GM12878 (cell line): ENCODE results near the gene TTC17. TPM values are rescaled to one million over a fixed set of nuclear protein-coding genes. Genes with fewer than 3 reads are reported as not detected.

Source experiments
- ATAC-seq: fragments of 200-7000 bp; cut with Tn5 transposase; 3 replicates; pipeline ENCODE4 v1.9.1; 2020; ENCODE audit warnings: mild to moderate bottlenecking, moderate library complexity
- BruUV-seq: library from RNA; stranded (reverse); fragments of 400-500 nt; replicated peaks from 2 replicates; lab custom pipeline; 2021; lab: Mats Ljungman, UMichigan
- CTCF ChIA-PET: fragments of 300-600 bp; sonication (Branson Sonifier 250); formaldehyde crosslinking; extraction: SDS; loops from one replicate; lab custom pipeline; 2021; ENCODE audit warnings: inconsistent platforms; lab: Yijun Ruan, JAX
- POLR2A ChIA-PET: fragments of 350-600 bp; formaldehyde crosslinking; extraction: SDS; loops from one replicate; lab custom pipeline; 2021; ENCODE audit warnings: inconsistent platforms; lab: Charles Lee
- RAD21 ChIA-PET: fragments of 300-600 bp; sonication (Branson Sonifier 250); formaldehyde crosslinking; loops from one replicate; lab custom pipeline; 2023; ENCODE audit warnings: antibody characterized with exemption; ENCODE audit not compliant: unreplicated experiment; lab: Charles Lee
- SMC1A ChIA-PET: fragments of 300-600 bp; sonication (Branson Sonifier 250); formaldehyde crosslinking; loops from one replicate; lab custom pipeline; 2023; ENCODE audit not compliant: unreplicated experiment, uncharacterized antibody; lab: Charles Lee
- DNase-seq: peaks from one replicate; pipeline ENCODE4 v3.0.0-alpha.2; 2011; ENCODE audit warnings: low read depth, low spot score
- FAIRE-seq: peaks from 3 replicates; lab custom pipeline; 2011; peaks lifted over from hg19 to GRCh38; lab: Jason Lieb, UNC
- H2AFZ ChIP-seq: 2 replicates; pipeline ENCODE4 v1.6.0; 2011; ENCODE audit warnings: low read depth, low read length, control low read depth; ENCODE audit not compliant: control insufficient read depth
- H3K27ac ChIP-seq: 2 replicates; pipeline ENCODE4 v1.5.1; 2011; ENCODE audit warnings: control low read depth; ENCODE audit not compliant: control insufficient read depth, insufficient read depth
- H3K27me3 ChIP-seq, 2 experiments: replicated peaks in 1 of 2; 2 replicates each; pipeline versions ENCODE4 v1.6.0 to v1.6.1; 2011; ENCODE audit warnings: low read length in 1 of 2; ENCODE audit not compliant: control insufficient read depth in 2 of 2, insufficient read depth in 2 of 2
- H3K36me3 ChIP-seq, 2 experiments: 2 replicates each; pipeline ENCODE4 v1.5.1; 2011; ENCODE audit warnings: low read length in 1 of 2; ENCODE audit not compliant: control insufficient read depth in 2 of 2, insufficient read depth in 2 of 2
- H3K4me1 ChIP-seq: 2 replicates; pipeline ENCODE4 v1.6.1; 2011; ENCODE audit warnings: mild to moderate bottlenecking, low read length, moderate library complexity, mixed read lengths; ENCODE audit not compliant: control insufficient read depth, insufficient read depth
- H3K4me2 ChIP-seq: 2 replicates; pipeline ENCODE4 v1.6.0; 2011; ENCODE audit warnings: control low read depth; ENCODE audit not compliant: control insufficient read depth, insufficient read depth
- H3K4me3 ChIP-seq: fragments of 200-600 bp; sonication (generic); 2 replicates; pipeline ENCODE4 v1.5.1; 2016
- H3K79me2 ChIP-seq: 2 replicates; pipeline ENCODE4 v1.6.0; 2011; ENCODE audit warnings: low read length; ENCODE audit not compliant: control insufficient read depth, insufficient read depth
- H3K9ac ChIP-seq: 2 replicates; pipeline ENCODE4 v1.8.0; 2011; ENCODE audit warnings: low read length, control low read depth, mixed read lengths; ENCODE audit not compliant: control insufficient read depth, insufficient read depth
- H3K9me3 ChIP-seq: replicated peaks from 3 replicates; pipeline ENCODE4 v1.5.1; 2011; ENCODE audit warnings: mild to moderate bottlenecking, low read length; ENCODE audit not compliant: control insufficient read depth, insufficient read depth
- H4K20me1 ChIP-seq: 2 replicates; pipeline ENCODE4 v1.6.0; 2011; ENCODE audit not compliant: control insufficient read depth, insufficient read depth
- CBFB ChIP-seq: IDR thresholded peaks from 2 replicates; pipeline ENCODE4 v1.6.1; 2016; ENCODE audit warnings: antibody characterized with exemption, low read depth
- ETV6 ChIP-seq, 2 experiments: fragments of 450-650 bp in 1 of 2; IDR thresholded peaks in 1 of 2; conservative IDR thresholded peaks in 1 of 2; 2 replicates each; pipeline ENCODE4 v1.6.1; 2014; ENCODE audit warnings: antibody characterized with exemption in 1 of 2, borderline replicate concordance in 1 of 2, low read depth in 1 of 2, mild to moderate bottlenecking in 1 of 2, moderate library complexity in 1 of 2
- HDAC2 ChIP-seq: fragments of 200-600 bp; sonication (generic); IDR thresholded peaks from 2 replicates; pipeline ENCODE4 v1.6.1; 2017
- HDGF ChIP-seq: fragments of 450-650 bp; IDR thresholded peaks from 2 replicates; pipeline ENCODE4 v1.6.1; 2016; ENCODE audit warnings: antibody characterized with exemption
- IRF4 ChIP-seq: IDR thresholded peaks from 2 replicates; pipeline ENCODE4 v1.6.1; 2011; ENCODE audit warnings: low read depth, low read length
- KDM1A ChIP-seq: fragments of 200-600 bp; sonication (generic); IDR thresholded peaks from 2 replicates; pipeline ENCODE4 v1.6.1; 2016; ENCODE audit warnings: borderline replicate concordance
- MTA2 ChIP-seq: fragments of 450-650 bp; IDR thresholded peaks from 2 replicates; pipeline ENCODE4 v1.6.1; 2016; ENCODE audit warnings: low read depth, mild to moderate bottlenecking, moderate library complexity
- NR2F1 ChIP-seq: fragments of 450-650 bp; conservative IDR thresholded peaks from 2 replicates; pipeline ENCODE4 v1.6.1; 2017; ENCODE audit warnings: mild to moderate bottlenecking
- PAX5 ChIP-seq: IDR thresholded peaks from 2 replicates; pipeline ENCODE4 v1.6.1; 2011; ENCODE audit warnings: low read depth, low read length, borderline replicate concordance
- POLR2AphosphoS2 ChIP-seq: IDR thresholded peaks from 2 replicates; pipeline ENCODE4 v1.6.1; 2011; ENCODE audit warnings: low read depth, mild to moderate bottlenecking, low read length, improper control_type of control experiment, moderate library complexity
- RFX5 ChIP-seq: IDR thresholded peaks from 2 replicates; pipeline ENCODE4 v1.6.1; 2011; ENCODE audit warnings: low read depth, low read length, improper control_type of control experiment
- RUNX3 ChIP-seq: IDR thresholded peaks from 2 replicates; pipeline ENCODE4 v1.6.1; 2012; ENCODE audit warnings: low read length, inconsistent platforms
- SREBF2 ChIP-seq: IDR thresholded peaks from 2 replicates; pipeline ENCODE4 v1.6.1; 2012; ENCODE audit warnings: mild to moderate bottlenecking, low read length
- SUZ12 ChIP-seq: fragments of 200-600 bp; sonication (generic); IDR thresholded peaks from one replicate; pipeline ENCODE4 v1.6.1; 2018; ENCODE audit warnings: antibody characterized with exemption, mild to moderate bottlenecking; ENCODE audit not compliant: unreplicated experiment
- TCF7 ChIP-seq: IDR thresholded peaks from 2 replicates; pipeline ENCODE4 v1.6.1; 2014; ENCODE audit warnings: antibody characterized with exemption, borderline replicate concordance
- WGBS: methylation state at CpG from one replicate; pipeline ENCODE4 v1.1.6; 2016; ENCODE audit warnings: low lambda C conversion rate; ENCODE audit not compliant: insufficient replicate concordance, insufficient coverage; ENCODE audit errors: missing lambda C conversion rate; 5-methylcytosine and 5-hydroxymethylcytosine counted together
- in situ Hi-C: fragments of 300-500 bp; cut with MboI; formaldehyde crosslinking; loops from 9 replicates; pipeline ENCODE4 v1.14.3; 2018; ENCODE audit warnings: mixed read lengths
- intact Hi-C: fragments of 100-400 bp; cut with micrococcal nuclease; formaldehyde crosslinking; loops from one replicate; pipeline ENCODE4 v1.14.2; 2022; ENCODE audit not compliant: unreplicated experiment
- polyA plus RNA-seq, 11 experiments: library from polyadenylated mRNA; depleted of rRNA in 4 of 11; unstranded in 6 of 11; stranded (reverse) in 5 of 11; fragments of >200 nt; fragmentation: Nextera tagmentation in 4 of 11; fragmentation: Illumina TruSeq in 1 of 11; extraction: Ambion mirVana in 4 of 11; extraction: Trizol in 1 of 11; gene quantifications; 1 replicate in 1 of 11; 2 replicates in 10 of 11; pipeline versions ENCODE4 v1.2.1 to v1.2.3, GENCODE V29; 2011 to 2016; ENCODE audit warnings: inconsistent platforms in 2 of 11, missing spikeins in 2 of 11, low read depth in 1 of 11
- total RNA-seq, 4 experiments: library from RNA; depleted of rRNA in 3 of 4; stranded (reverse); fragments of >200 nt in 3 of 4; fragmentation: Illumina TruSeq in 1 of 4; extraction: Trizol in 1 of 4; gene quantifications; 2 replicates each; pipeline versions ENCODE4 v1.2.1 to v1.2.3, GENCODE V29; 2013 to 2021
- TF ChIP-seq, protein P1 (sequence below): IDR thresholded peaks from 2 replicates; pipeline ENCODE4 v1.6.1; 2012; ENCODE audit warnings: improper control_type of control experiment, low read depth, low read length; ENCODE audit not compliant: insufficient replicate concordance
- TF ChIP-seq, protein P2 (sequence below): fragments of 450-650 bp; formaldehyde crosslinking; IDR thresholded peaks from 2 replicates; pipeline ENCODE4 v1.4.0; 2020; ENCODE audit warnings: mild to moderate bottlenecking, moderate library complexity

The TTC17 gene
- total and polyA plus RNA-seq, 10 of the 15 experiments (the other 5 are each of a cell fraction or from before 2014, with no cell fraction given): 15.9 to 116 (median 41.5) TPM

DNA sequence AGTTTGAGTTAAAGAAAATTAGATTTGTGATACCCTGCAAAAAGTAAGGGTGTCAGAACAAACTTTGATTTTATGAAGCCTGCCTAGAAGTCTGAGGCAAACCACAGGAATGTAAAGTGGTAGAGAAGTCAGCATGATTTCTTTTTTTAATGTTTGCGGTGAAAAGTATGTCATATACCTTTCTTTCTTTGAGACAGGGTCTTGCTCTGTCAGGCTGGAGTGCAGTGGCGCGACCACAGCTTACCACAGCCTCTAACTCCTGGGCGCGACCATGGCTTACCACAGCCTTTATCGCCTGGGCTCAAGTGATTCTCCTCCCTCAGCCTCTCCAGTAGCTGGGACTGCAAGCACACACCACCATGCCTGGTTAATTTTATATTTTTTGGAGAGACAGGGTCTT lies 42.3 kb upstream of the TTC17 start:
- Histone ChIP-seq H3K36me3 (peaks cover 1 to 8% of the 10 kb centered on the region in 2 experiments; a peak in 3 of 4 replicates), H3K9ac (no peak overlapping the region), H3K79me2 (peaks cover 69% of the 10 kb centered on the region), H3K4me1 (peaks cover 8% of the 10 kb centered on the region), H2AFZ (no peak overlapping the region), H3K4me3 (peak overlapping the region; percentile 11; the same call in 1 of the 2 replicates), H3K4me2 (peak overlapping the region; percentile 55), H3K27me3 (no peaks in the 10 kb centered on the region), H3K9me3 (no peaks in the 10 kb centered on the region), H4K20me1 (peaks cover 3% of the 10 kb centered on the region; the same call in 1 of the 2 replicates), H3K27ac (no peak overlapping the region; the same call in 1 of the 2 replicates)
- in situ Hi-C loops (no loop called here), intact Hi-C loops (no loop called here)
- DNase-seq: no peak
- ChIA-PET CTCF (interaction anchor here (1.0 to 1.3 kb wide), 4 partner anchors 9 to 42 kb away, joined by 3 to 4 read pairs (median 3); partner anchors contain the start of gene TTC17), SMC1A (interaction anchor here (0.6 to 1.3 kb wide), 3 partner anchors 23 to 103 kb away, joined by 3 read pairs; partner anchors contain the start of gene TTC17), POLR2A (interaction anchor here (1.2 kb wide), 1 partner anchor 42 kb away, joined by 3 read pairs; the partner anchor contains the start of gene TTC17), RAD21 (no interaction called here)
- peak; percentile 11 for ATAC-seq
- WGBS: 83% methylated on average over 6 of the region's 6 CpGs
- no TSS peak for BruUV-seq
- no peak for FAIRE-seq
- TF ChIP-seq, protein P1, sequence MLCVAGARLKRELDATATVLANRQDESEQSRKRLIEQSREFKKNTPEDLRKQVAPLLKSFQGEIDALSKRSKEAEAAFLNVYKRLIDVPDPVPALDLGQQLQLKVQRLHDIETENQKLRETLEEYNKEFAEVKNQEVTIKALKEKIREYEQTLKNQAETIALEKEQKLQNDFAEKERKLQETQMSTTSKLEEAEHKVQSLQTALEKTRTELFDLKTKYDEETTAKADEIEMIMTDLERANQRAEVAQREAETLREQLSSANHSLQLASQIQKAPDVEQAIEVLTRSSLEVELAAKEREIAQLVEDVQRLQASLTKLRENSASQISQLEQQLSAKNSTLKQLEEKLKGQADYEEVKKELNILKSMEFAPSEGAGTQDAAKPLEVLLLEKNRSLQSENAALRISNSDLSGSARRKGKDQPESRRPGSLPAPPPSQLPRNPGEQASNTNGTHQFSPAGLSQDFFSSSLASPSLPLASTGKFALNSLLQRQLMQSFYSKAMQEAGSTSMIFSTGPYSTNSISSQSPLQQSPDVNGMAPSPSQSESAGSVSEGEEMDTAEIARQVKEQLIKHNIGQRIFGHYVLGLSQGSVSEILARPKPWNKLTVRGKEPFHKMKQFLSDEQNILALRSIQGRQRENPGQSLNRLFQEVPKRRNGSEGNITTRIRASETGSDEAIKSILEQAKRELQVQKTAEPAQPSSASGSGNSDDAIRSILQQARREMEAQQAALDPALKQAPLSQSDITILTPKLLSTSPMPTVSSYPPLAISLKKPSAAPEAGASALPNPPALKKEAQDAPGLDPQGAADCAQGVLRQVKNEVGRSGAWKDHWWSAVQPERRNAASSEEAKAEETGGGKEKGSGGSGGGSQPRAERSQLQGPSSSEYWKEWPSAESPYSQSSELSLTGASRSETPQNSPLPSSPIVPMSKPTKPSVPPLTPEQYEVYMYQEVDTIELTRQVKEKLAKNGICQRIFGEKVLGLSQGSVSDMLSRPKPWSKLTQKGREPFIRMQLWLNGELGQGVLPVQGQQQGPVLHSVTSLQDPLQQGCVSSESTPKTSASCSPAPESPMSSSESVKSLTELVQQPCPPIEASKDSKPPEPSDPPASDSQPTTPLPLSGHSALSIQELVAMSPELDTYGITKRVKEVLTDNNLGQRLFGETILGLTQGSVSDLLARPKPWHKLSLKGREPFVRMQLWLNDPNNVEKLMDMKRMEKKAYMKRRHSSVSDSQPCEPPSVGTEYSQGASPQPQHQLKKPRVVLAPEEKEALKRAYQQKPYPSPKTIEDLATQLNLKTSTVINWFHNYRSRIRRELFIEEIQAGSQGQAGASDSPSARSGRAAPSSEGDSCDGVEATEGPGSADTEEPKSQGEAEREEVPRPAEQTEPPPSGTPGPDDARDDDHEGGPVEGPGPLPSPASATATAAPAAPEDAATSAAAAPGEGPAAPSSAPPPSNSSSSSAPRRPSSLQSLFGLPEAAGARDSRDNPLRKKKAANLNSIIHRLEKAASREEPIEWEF: no peak
- peak; percentile 54; the same call in 1 of the 2 replicates for TF ChIP-seq PAX5
- 0 out of 2 replicates have a peak, but pooled peaks have one; percentile 46 for TF ChIP-seq CBFB
- TF ChIP-seq HDGF: no peak
- peak; percentile 94 for TF ChIP-seq RUNX3
- TF ChIP-seq, protein P2, sequence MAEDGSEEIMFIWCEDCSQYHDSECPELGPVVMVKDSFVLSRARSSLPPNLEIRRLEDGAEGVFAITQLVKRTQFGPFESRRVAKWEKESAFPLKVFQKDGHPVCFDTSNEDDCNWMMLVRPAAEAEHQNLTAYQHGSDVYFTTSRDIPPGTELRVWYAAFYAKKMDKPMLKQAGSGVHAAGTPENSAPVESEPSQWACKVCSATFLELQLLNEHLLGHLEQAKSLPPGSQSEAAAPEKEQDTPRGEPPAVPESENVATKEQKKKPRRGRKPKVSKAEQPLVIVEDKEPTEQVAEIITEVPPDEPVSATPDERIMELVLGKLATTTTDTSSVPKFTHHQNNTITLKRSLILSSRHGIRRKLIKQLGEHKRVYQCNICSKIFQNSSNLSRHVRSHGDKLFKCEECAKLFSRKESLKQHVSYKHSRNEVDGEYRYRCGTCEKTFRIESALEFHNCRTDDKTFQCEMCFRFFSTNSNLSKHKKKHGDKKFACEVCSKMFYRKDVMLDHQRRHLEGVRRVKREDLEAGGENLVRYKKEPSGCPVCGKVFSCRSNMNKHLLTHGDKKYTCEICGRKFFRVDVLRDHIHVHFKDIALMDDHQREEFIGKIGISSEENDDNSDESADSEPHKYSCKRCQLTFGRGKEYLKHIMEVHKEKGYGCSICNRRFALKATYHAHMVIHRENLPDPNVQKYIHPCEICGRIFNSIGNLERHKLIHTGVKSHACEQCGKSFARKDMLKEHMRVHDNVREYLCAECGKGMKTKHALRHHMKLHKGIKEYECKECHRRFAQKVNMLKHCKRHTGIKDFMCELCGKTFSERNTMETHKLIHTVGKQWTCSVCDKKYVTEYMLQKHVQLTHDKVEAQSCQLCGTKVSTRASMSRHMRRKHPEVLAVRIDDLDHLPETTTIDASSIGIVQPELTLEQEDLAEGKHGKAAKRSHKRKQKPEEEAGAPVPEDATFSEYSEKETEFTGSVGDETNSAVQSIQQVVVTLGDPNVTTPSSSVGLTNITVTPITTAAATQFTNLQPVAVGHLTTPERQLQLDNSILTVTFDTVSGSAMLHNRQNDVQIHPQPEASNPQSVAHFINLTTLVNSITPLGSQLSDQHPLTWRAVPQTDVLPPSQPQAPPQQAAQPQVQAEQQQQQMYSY (CRISPR knock-in tag): no peak
- no peak for TF ChIP-seq KDM1A
- TF ChIP-seq MTA2: no peak
- no peak for TF ChIP-seq TCF7
- no peak for TF ChIP-seq RFX5
- TF ChIP-seq SUZ12: no peak
- TF ChIP-seq ETV6 (conservative IDR thresholded peaks at IDR 0.05 in 1 of 2, IDR thresholded peaks at IDR 0.05 in 1 of 2; ENCODE audit: borderline replicate concordance in 1 of 2, low read depth in 1 of 2): no peak
- TF ChIP-seq POLR2AphosphoS2: no peak
- TF ChIP-seq HDAC2: no peak
- no peak for TF ChIP-seq NR2F1
- TF ChIP-seq IRF4: no peak
- no peak for TF ChIP-seq SREBF2
